Trophoblast cell (in vitro differentiated cells and primary cell): ENCODE data around the gene TTI1.
A peak's percentile ranks its signal among the peaks of the same experiment; 100 is the strongest.

Experiments
- DNase-seq, 2 donors: peaks; one replicate each; pipeline ENCODE4 v3.0.0-alpha.2; 2016
- H2AFZ ChIP-seq: 2 replicates; pipeline ENCODE4 v1.6.1; 2013; ENCODE audit warnings: low read length, moderate library complexity, mild to moderate bottlenecking; ENCODE audit not compliant: insufficient read depth, poor library complexity
- H2AK5ac ChIP-seq: 2 replicates; pipeline ENCODE4 v1.6.1; 2013; ENCODE audit warnings: mild to moderate bottlenecking, low read length
- H2BK120ac ChIP-seq: 2 replicates; pipeline ENCODE4 v1.6.1; 2013; ENCODE audit warnings: low read length, mild to moderate bottlenecking, moderate library complexity; ENCODE audit not compliant: insufficient read depth, poor library complexity
- H2BK12ac ChIP-seq: 2 replicates; pipeline ENCODE4 v1.6.1; 2013; ENCODE audit warnings: mild to moderate bottlenecking, low read length, moderate library complexity
- H2BK5ac ChIP-seq: 2 replicates; pipeline ENCODE4 v1.6.1; 2013; ENCODE audit warnings: low read length, low read depth, moderate library complexity, mild to moderate bottlenecking; ENCODE audit not compliant: poor library complexity
- H3K14ac ChIP-seq: 2 replicates; pipeline ENCODE4 v1.6.1; 2013; ENCODE audit warnings: mild to moderate bottlenecking, low read length
- H3K18ac ChIP-seq: 2 replicates; pipeline ENCODE4 v1.6.1; 2013; ENCODE audit warnings: mild to moderate bottlenecking, low read length
- H3K23ac ChIP-seq: 2 replicates; pipeline ENCODE4 v1.6.1; 2013; ENCODE audit warnings: low read length
- H3K27ac ChIP-seq: 2 replicates; pipeline ENCODE4 v1.5.1; 2013; ENCODE audit warnings: low read depth, mild to moderate bottlenecking, inconsistent platforms, low read length, moderate library complexity
- H3K27me3 ChIP-seq: 2 replicates; pipeline ENCODE4 v1.6.1; 2013; ENCODE audit warnings: inconsistent platforms, mild to moderate bottlenecking, low read length, moderate library complexity; ENCODE audit not compliant: insufficient read depth
- H3K36me3 ChIP-seq, 2 experiments: 1 replicate in 1 of 2; 2 replicates in 1 of 2; pipeline ENCODE4 v1.6.1; 2013; ENCODE audit warnings: low read length in 2 of 2, mild to moderate bottlenecking in 2 of 2, moderate library complexity in 1 of 2; ENCODE audit not compliant: insufficient read depth in 2 of 2, control insufficient read depth in 1 of 2
- H3K4ac ChIP-seq: 2 replicates; pipeline ENCODE4 v1.6.1; 2013; ENCODE audit warnings: low read depth, mild to moderate bottlenecking, low read length, moderate library complexity
- H3K4me1 ChIP-seq, 2 experiments: 1 replicate in 1 of 2; 2 replicates in 1 of 2; pipeline ENCODE4 v1.6.1; 2013; ENCODE audit warnings: low read length in 2 of 2, mild to moderate bottlenecking in 2 of 2, moderate library complexity in 1 of 2; ENCODE audit not compliant: insufficient read depth in 2 of 2, control insufficient read depth in 1 of 2
- H3K4me2 ChIP-seq: 2 replicates; pipeline ENCODE4 v1.6.1; 2013; ENCODE audit warnings: inconsistent platforms, mild to moderate bottlenecking, low read length, moderate library complexity
- H3K4me3 ChIP-seq: 2 replicates; pipeline ENCODE4 v1.5.1; 2013; ENCODE audit warnings: mild to moderate bottlenecking, low read depth, low read length, inconsistent platforms
- H3K79me1 ChIP-seq: one replicate; pipeline ENCODE4 v1.6.1; 2013; ENCODE audit warnings: low read length
- H3K79me2 ChIP-seq: 2 replicates; pipeline ENCODE4 v1.6.1; 2013; ENCODE audit warnings: low read length, mild to moderate bottlenecking; ENCODE audit not compliant: control insufficient read depth, insufficient read depth, poor library complexity
- H3K9ac ChIP-seq: 2 replicates; pipeline ENCODE4 v1.6.1; 2013; ENCODE audit warnings: mild to moderate bottlenecking, low read length
- H3K9me3 ChIP-seq: 2 replicates; pipeline ENCODE4 v1.6.1; 2013; ENCODE audit warnings: low read depth, mild to moderate bottlenecking, control low read depth, inconsistent platforms, low read length; ENCODE audit not compliant: insufficient read depth
- H4K12ac ChIP-seq: 2 replicates; pipeline ENCODE4 v1.6.1; 2013; ENCODE audit warnings: low read depth, mild to moderate bottlenecking, low read length, moderate library complexity
- H4K8ac ChIP-seq: 2 replicates; pipeline ENCODE4 v1.6.1; 2013; ENCODE audit warnings: low read depth, mild to moderate bottlenecking, low read length, moderate library complexity
- H4K91ac ChIP-seq: one replicate; pipeline ENCODE4 v1.6.1; 2013; ENCODE audit warnings: low read depth, mild to moderate bottlenecking, low read length, moderate library complexity
- WGBS: extraction: QIAGEN DNeasy Blood & Tissue Kit; methylation state at CpG from one replicate; pipeline ENCODE4 v1.1.7; 2013; ENCODE audit warnings: missing lambda C conversion rate; ENCODE audit not compliant: insufficient read length, insufficient coverage; ENCODE audit errors: extremely low coverage; 5-methylcytosine and 5-hydroxymethylcytosine counted together

TTI1 gene

DNA sequence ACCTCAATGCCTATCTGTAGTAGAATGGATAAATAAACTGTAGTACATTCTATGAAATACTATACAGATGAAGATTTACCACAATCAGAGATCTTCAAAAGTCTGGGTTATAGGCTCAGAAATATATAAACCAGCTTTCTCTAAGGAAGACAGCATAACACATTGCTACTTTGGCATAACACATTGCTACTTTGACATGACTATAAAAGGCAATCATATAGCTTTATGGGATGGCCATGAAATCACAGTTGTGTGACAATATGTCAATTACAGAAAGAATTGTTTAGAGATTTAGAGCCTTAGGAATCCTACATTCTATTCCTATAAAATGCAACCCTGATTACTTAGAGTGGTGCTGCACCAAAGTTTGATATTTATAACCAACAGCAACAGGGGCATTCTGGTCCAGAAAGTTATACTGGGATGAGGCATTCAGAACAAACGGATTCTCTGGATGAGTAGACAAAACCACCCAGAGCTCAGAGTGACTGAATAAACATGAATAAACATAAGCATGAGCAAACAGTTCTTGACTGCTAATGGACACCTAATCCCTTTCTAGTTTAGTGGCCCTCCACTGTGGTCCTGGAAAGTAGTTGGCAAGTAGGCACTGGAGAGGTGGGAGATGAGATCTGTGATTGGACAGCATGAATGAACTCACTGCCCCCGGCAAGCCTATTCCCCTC lies 12.0 kb downstream of the TTI1 start:
- Histone ChIP-seq H2BK120ac (no peak overlapping the region), H3K14ac (no peak overlapping the region), H3K4me2 (no peak overlapping the region), H3K9ac (no peak overlapping the region), H4K12ac (no peak overlapping the region), H3K4me3 (no peak overlapping the region), H2BK5ac (no peak overlapping the region), H3K79me2 (no peaks in the 10 kb centered on the region), H2BK12ac (no peak overlapping the region), H3K9me3 (peaks cover 3% of the 10 kb centered on the region), H3K23ac (no peak overlapping the region), H3K27me3 (no peaks in the 10 kb centered on the region), H3K36me3 (peaks cover 7 to 12% of the 10 kb centered on the region in 2 experiments), H4K91ac (no peak overlapping the region), H3K79me1 (no peaks in the 10 kb centered on the region), H3K27ac (no peak overlapping the region), H3K18ac (no peak overlapping the region), H2AFZ (no peak overlapping the region), H4K8ac (no peak overlapping the region), H3K4me1 (no peaks in the 10 kb centered on the region), H3K4ac (peak overlapping the region; percentile 3), H2AK5ac (no peak overlapping the region)
- no peak for DNase-seq
- no CpG with 5 or more reads among the region's 2 CpGs for WGBS

DNA sequence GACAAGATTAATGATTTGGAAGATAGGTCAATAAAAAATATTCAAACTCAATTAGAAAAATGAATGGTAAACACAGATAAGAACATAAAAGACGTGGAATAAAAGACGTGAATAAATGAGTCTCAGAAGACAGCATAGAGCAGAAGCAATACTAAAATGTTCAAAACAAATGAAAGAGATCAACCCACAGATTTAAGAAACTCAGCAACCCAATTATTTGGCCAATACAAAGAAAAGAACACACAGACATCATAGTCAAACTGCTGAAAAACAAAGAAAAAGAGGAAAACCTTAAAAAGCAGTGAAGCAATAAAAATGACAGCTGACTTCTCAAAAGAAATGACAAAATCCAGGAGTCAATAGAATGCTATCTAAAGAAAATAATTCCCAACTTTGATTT lies 14.9 kb downstream of the TTI1 start:
- H4K12ac ChIP-seq = no peak overlapping the region
- no peak overlapping the region for H2BK12ac ChIP-seq
- peaks cover 7 to 13% of the 10 kb centered on the region in 2 experiments for H3K36me3 ChIP-seq
- no peak overlapping the region for H2AK5ac ChIP-seq
- H2AFZ ChIP-seq = no peak overlapping the region
- peaks cover 3% of the 10 kb centered on the region for H3K9me3 ChIP-seq
- no peak overlapping the region for H3K4me2 ChIP-seq
- WGBS = no CpG with 5 or more reads among the region's 2 CpGs
- H4K91ac ChIP-seq = no peak overlapping the region
- H4K8ac ChIP-seq = no peak overlapping the region
- no peak overlapping the region for H3K4me3 ChIP-seq
- DNase-seq = no peak
- H3K79me2 ChIP-seq = no peaks in the 10 kb centered on the region
- H3K14ac ChIP-seq = no peak overlapping the region
- no peak overlapping the region for H3K23ac ChIP-seq
- no peak overlapping the region for H3K18ac ChIP-seq
- no peaks in the 10 kb centered on the region for H3K79me1 ChIP-seq
- no peak overlapping the region for H2BK120ac ChIP-seq
- no peak overlapping the region for H3K4ac ChIP-seq
- no peak overlapping the region for H3K27ac ChIP-seq
- H2BK5ac ChIP-seq = no peak overlapping the region
- H3K4me1 ChIP-seq = no peaks in the 10 kb centered on the region
- no peaks in the 10 kb centered on the region for H3K27me3 ChIP-seq
- no peak overlapping the region for H3K9ac ChIP-seq

DNA sequence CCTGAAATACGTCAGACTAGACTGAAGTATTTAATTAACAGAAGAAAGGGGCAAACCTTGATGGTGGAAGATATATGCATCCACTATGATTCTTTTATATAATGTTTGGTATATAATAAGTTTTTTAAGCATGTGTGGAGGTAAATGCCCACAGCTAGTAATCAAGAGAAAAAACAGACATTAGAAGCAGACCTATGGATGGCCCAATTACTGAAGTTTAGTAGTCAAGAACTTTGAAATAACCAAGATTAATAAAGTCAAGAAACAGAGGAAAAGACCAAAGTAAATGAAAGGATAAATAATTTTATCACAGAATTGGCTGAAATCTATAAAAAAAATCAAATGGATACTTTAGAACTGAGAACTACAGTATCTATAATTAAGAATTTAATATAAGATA lies 15.3 kb downstream of the TTI1 start:
- Histone ChIP-seq H2BK120ac (no peak overlapping the region), H3K27me3 (no peaks in the 10 kb centered on the region)
- no CpG with 5 or more reads among the region's 1 CpG for WGBS

DNA sequence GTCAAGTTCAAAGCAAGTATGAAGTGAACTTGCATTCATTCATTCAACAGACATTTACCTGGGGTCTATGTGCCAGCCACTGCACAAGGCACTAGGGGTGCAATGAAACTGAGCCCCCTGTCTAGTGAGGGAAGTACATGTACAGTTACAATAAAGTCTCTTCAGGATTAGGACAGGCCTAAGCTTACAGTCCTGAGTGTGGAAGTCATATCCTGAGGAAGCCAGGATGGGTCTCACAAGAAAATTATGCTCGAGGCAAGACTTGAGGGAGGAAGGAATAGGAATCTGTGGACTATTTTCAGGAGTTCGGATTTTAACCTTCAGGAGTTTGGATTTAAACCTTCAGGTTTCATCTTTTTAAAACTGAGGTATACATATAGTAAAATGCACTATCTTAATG lies 19.4 kb downstream of the TTI1 start:
- peaks cover 14 to 32% of the 10 kb centered on the region in 2 experiments for H3K36me3 ChIP-seq
- H4K91ac ChIP-seq = no peak overlapping the region
- no peak overlapping the region for H4K8ac ChIP-seq
- peaks cover 3% of the 10 kb centered on the region for H3K9me3 ChIP-seq
- no peak overlapping the region for H2BK12ac ChIP-seq
- no peak overlapping the region for H3K18ac ChIP-seq
- no peak overlapping the region for H3K4ac ChIP-seq
- H3K23ac ChIP-seq = no peak overlapping the region
- no peak overlapping the region for H3K4me2 ChIP-seq
- no peak overlapping the region for H4K12ac ChIP-seq
- no peak overlapping the region for H3K27ac ChIP-seq
- H3K4me1 ChIP-seq = no peaks in the 10 kb centered on the region
- no CpG with 5 or more reads among the region's 2 CpGs for WGBS
- H2BK5ac ChIP-seq = no peak overlapping the region
- no peaks in the 10 kb centered on the region for H3K79me2 ChIP-seq
- H3K14ac ChIP-seq = no peak overlapping the region
- no peak overlapping the region for H2AFZ ChIP-seq
- no peak overlapping the region for H3K4me3 ChIP-seq
- no peak for DNase-seq
- H3K79me1 ChIP-seq = no peaks in the 10 kb centered on the region
- no peak overlapping the region for H2AK5ac ChIP-seq
- H3K27me3 ChIP-seq = no peaks in the 10 kb centered on the region
- H3K9ac ChIP-seq = no peak overlapping the region
- no peak overlapping the region for H2BK120ac ChIP-seq

More for the DNA sequence above, 15.3 kb downstream of the TTI1 start:
- H2BK5ac ChIP-seq = no peak overlapping the region
- H4K8ac ChIP-seq = no peak overlapping the region
- H3K4me3 ChIP-seq = no peak overlapping the region
- no peak overlapping the region for H4K12ac ChIP-seq
- no peak for DNase-seq
- no peak overlapping the region for H3K18ac ChIP-seq
- H3K9ac ChIP-seq = no peak overlapping the region
- no peak overlapping the region for H3K14ac ChIP-seq
- no peaks in the 10 kb centered on the region for H3K79me2 ChIP-seq
- no peak overlapping the region for H3K4ac ChIP-seq
- H3K79me1 ChIP-seq = no peaks in the 10 kb centered on the region
- H3K9me3 ChIP-seq = peaks cover 3% of the 10 kb centered on the region
- H3K4me1 ChIP-seq = no peaks in the 10 kb centered on the region
- no peak overlapping the region for H2AK5ac ChIP-seq
- H3K23ac ChIP-seq = no peak overlapping the region
- no peak overlapping the region for H3K4me2 ChIP-seq
- H4K91ac ChIP-seq = no peak overlapping the region
- H3K27ac ChIP-seq = no peak overlapping the region
- H2BK12ac ChIP-seq = no peak overlapping the region
- H3K36me3 ChIP-seq = peaks cover 8 to 16% of the 10 kb centered on the region in 2 experiments
- H2AFZ ChIP-seq = no peak overlapping the region
